Colonic mucosa (tissue), 4 donors: ENCODE data around the gene GPR32. TPM values are rescaled to one million over a fixed set of nuclear protein-coding genes. Genes with fewer than 3 reads are reported as not detected.
"Not testable (repeated sequence)": the region's sequence is repeated elsewhere in the genome, so short reads cannot be mapped to it uniquely, and the experiment has no call there.

ENCODE experiments used
- DNase-seq: peaks from one replicate; pipeline ENCODE4 v3.0.0-alpha.2; 2020
- H3K27ac ChIP-seq: fragments of 200-600 bp; one replicate; pipeline ENCODE4 v1.8.0; 2021
- H3K27me3 ChIP-seq: fragments of 200-600 bp; one replicate; pipeline ENCODE4 v1.8.0; 2021
- H3K36me3 ChIP-seq: fragments of 200-600 bp; one replicate; pipeline ENCODE4 v1.8.0; 2021
- H3K4me1 ChIP-seq: fragments of 200-600 bp; one replicate; pipeline ENCODE4 v1.8.0; 2021; ENCODE audit warnings: mild to moderate bottlenecking
- H3K4me3 ChIP-seq: fragments of 200-600 bp; one replicate; pipeline ENCODE4 v1.8.0; 2021
- H3K9ac ChIP-seq, 2 donors: one replicate each; pipeline ENCODE4 v1.7.0; 2013; ENCODE audit warnings: control low read depth in 2 of 2, low read depth in 2 of 2, low read length in 2 of 2
- H3K9me3 ChIP-seq: fragments of 200-600 bp; one replicate; pipeline ENCODE4 v1.8.0; 2021
- intact Hi-C: fragments of 100-400 bp; cut with DNase I; formaldehyde crosslinking; loops from one replicate; pipeline ENCODE4 v1.14.1; 2022
- total RNA-seq, 2 donors: library from RNA; stranded (reverse); fragmentation: NEBNext Ultra II Directional in 1 of 2; extraction: Animal tissue kit (Norgen Biotek cat#: 25700) in 1 of 2; gene quantifications; one replicate each; pipeline ENCODE4 v1.2.1, GENCODE V29; 2021
- TF ChIP-seq, protein P1 (sequence below): fragments of 200-600 bp; IDR thresholded peaks from one replicate; pipeline ENCODE4 v1.8.0; 2022; ENCODE audit warnings: antibody characterized with exemption, mild to moderate bottlenecking
- donor health status: healthy.
- donor health status: DM: no; HTN: no; CAD: no.
- donor health status: DM: no; HTN: no; CAD: no.

Gene GPR32
- total RNA-seq, 2 donors from 2014 or later, result not detected

DNA sequence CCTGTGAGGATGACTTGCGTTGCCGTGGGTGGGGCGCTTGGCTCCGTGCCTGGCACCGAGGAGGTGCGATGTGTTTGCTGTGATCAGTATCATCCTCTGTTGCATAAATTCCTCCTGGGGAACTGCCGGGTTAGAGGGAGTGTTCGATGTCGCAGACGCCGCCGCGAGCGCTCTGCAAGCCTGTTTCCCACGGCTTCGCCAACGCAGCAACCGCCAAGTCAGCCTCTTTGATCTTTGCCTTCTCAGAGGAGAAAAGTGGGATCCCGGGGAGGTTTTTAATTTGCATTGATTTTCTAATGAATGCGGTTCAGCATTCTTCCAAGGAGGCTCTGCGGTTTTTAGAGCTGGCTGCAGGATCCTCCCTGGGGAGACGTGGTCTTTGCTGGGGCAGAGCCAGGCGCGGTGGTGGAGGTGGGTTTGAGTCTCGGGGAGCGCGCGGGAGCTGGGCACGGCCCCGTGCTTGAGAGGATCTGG lies 7.6 kb downstream of the GPR32 start:
- intact Hi-C loops, result no loop called here
- H3K36me3 ChIP-seq, result no peaks in the 10 kb centered on the region
- no peak overlapping the region for H3K27ac ChIP-seq
- no peaks in the 10 kb centered on the region for H3K9me3 ChIP-seq
- peaks cover 13% of the 10 kb centered on the region for H3K27me3 ChIP-seq
- H3K4me3 ChIP-seq, result no peak overlapping the region
- TF ChIP-seq, protein P1, sequence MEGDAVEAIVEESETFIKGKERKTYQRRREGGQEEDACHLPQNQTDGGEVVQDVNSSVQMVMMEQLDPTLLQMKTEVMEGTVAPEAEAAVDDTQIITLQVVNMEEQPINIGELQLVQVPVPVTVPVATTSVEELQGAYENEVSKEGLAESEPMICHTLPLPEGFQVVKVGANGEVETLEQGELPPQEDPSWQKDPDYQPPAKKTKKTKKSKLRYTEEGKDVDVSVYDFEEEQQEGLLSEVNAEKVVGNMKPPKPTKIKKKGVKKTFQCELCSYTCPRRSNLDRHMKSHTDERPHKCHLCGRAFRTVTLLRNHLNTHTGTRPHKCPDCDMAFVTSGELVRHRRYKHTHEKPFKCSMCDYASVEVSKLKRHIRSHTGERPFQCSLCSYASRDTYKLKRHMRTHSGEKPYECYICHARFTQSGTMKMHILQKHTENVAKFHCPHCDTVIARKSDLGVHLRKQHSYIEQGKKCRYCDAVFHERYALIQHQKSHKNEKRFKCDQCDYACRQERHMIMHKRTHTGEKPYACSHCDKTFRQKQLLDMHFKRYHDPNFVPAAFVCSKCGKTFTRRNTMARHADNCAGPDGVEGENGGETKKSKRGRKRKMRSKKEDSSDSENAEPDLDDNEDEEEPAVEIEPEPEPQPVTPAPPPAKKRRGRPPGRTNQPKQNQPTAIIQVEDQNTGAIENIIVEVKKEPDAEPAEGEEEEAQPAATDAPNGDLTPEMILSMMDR, result no peak
- H3K4me1 ChIP-seq, result no peaks in the 10 kb centered on the region
- H3K9ac ChIP-seq, result no peak overlapping the region
- no peak for DNase-seq

DNA sequence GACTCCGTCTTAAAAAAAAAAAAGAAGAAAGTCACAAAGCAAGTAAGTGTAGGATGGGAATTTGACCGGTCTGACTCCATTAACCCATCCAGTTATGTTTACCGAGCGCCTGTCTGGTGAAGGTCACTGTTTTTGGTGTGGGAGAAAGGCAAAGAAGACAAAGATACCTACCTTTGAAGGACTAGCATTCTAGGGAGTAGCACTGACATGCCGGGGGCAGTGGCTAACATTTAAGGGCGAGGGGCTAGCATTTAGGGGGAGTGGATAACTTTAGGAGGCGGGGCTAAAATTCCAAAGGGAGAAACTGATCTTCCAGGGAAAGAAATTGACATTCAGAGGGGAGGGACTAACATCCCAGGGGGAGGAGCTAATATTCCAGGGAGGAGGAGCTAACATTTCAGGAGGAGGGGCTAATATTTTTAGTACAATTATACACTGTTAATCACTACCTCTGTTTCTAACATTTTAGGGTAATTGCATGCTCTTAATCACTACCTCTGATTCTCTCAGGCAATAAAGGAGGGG lies 8.7 kb downstream of the GPR32 start:
- no peak overlapping the region for H3K4me3 ChIP-seq
- DNase-seq, result no peak
- peaks cover 13% of the 10 kb centered on the region for H3K27me3 ChIP-seq
- no peaks in the 10 kb centered on the region for H3K9me3 ChIP-seq
- H3K4me1 ChIP-seq, result no peaks in the 10 kb centered on the region
- no peak overlapping the region for H3K27ac ChIP-seq
- no peak overlapping the region for H3K9ac ChIP-seq
- intact Hi-C loops, result no loop called here
- TF ChIP-seq, protein P1, result no peak
- no peaks in the 10 kb centered on the region for H3K36me3 ChIP-seq

DNA sequence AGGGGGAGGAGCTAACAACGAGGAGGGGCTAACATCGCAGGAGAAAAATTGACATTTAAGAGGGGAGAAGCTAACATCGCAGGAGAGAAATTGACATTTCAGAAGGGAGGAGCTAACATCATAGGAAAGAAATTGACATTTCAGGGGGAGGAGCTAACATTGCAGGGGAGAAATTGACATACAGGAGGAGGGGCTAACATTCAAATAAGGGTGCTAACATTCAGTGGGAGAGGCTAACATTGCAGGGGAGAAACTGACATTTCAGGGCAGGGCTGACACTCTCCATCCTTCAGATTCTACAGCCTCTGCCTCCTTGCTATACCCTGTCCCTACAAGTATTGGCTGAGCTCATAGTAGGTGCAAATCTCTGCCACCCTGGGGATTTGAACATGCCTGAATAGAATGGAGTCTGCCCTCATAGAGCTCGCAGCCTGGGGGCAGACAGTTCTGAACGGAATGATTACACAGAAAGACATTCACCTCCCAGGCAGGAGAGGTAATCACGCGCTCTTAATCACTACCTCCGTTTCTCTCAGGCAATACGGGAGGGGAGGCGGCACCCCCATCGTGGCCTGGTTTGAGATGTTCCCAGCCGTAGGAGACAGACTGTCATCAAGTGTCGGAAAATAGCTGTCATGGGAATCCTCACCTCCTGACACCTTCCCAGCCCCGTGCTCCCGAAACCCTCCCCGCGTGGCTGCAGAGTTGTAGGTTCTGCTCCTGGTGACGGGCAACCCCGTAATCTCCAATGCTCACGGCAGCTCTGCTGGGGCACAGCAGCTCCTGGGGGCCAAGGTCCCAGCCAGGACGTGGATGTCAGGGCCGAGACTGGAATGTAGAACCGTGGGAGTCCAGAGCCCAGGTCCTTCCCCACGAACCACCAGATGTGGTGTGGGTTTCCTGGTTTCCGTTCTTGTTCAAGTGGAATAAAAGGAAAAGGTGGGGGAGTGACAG lies 9.5 kb downstream of the GPR32 start:
- intact Hi-C loops, result loop anchor here (5.0 kb wide), 3 partner anchors 72 to 412 kb away; partner anchors contain the start of gene NAPSA
- no peak overlapping the region for H3K4me3 ChIP-seq
- peaks cover 13% of the 10 kb centered on the region for H3K27me3 ChIP-seq
- H3K9ac ChIP-seq, result no peak overlapping the region
- H3K27ac ChIP-seq, result no peak overlapping the region
- H3K36me3 ChIP-seq, result no peaks in the 10 kb centered on the region
- TF ChIP-seq, protein P1, result no peak
- H3K9me3 ChIP-seq, result no peaks in the 10 kb centered on the region
- DNase-seq, result no peak
- no peaks in the 10 kb centered on the region for H3K4me1 ChIP-seq

DNA sequence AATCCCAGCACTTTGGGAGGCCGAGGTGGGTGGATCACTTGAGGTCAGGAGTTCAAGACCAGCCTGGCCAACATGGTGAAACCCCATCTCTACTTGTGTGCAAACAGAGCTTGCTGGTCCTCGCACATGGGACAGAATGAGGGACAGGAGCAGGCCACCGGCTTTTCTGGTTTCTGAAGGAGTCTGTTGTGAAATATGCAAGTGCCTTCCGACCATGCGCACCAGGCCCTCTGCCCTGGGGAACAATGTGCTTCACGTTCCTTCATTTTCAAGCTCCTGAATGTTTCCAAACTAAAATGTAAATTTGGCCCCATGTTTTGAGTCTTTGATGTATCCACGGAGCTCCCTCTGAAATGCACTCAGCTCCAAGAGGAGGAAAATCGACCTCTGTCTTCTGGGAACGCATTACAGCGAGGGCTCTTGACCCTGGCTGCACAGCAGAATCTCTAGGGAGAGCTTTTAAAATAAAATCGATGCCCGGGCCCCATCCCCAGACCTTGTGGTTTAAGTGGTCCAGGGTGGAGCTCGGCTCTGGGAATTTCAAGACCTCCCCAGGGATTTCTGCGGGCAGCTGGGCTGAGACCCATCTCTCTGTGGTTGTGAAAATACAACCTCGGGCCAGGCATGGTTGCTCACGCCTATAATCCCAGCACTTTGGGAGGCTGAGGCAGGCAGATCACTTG lies 10.6 kb downstream of the GPR32 start:
- Histone ChIP-seq H3K9me3 (no peaks in the 10 kb centered on the region), H3K27ac (no peak overlapping the region), H3K4me3 (no peak overlapping the region), H3K27me3 (peaks cover 13% of the 10 kb centered on the region), H3K9ac (no peak overlapping the region), H3K4me1 (no peaks in the 10 kb centered on the region), H3K36me3 (no peaks in the 10 kb centered on the region)
- no peak for DNase-seq
- TF ChIP-seq, protein P1, result no peak
- intact Hi-C loops, result loop anchor here (5.0 kb wide), 3 partner anchors 74 to 414 kb away; partner anchors contain the start of gene NAPSA

GRCh38 chr19:50783848-50784152 lies 13.5 kb downstream of the GPR32 start:
- H3K4me3 ChIP-seq, H3K36me3 ChIP-seq, H3K4me1 ChIP-seq, DNase-seq, H3K9me3 ChIP-seq, H3K27me3 ChIP-seq, H3K9ac ChIP-seq, H3K27ac ChIP-seq: not testable (repeated sequence)
- intact Hi-C loops, result loop anchor here (5.0 kb wide), 3 partner anchors 76 to 416 kb away; partner anchors contain the start of gene NAPSA
